Smooth muscle cell of the brain vasculature (primary cell): Measurements from ENCODE around the gene NACAD.
"Not testable (repeated sequence)": the region's sequence is repeated elsewhere in the genome, so short reads cannot be mapped to it uniquely, and the experiment has no call there.

Source experiments
- DNase-seq: peaks from one replicate; pipeline ENCODE4 v3.0.0-alpha.2; 2012; ENCODE audit warnings: low read depth, low spot score

NACAD gene

DNA sequence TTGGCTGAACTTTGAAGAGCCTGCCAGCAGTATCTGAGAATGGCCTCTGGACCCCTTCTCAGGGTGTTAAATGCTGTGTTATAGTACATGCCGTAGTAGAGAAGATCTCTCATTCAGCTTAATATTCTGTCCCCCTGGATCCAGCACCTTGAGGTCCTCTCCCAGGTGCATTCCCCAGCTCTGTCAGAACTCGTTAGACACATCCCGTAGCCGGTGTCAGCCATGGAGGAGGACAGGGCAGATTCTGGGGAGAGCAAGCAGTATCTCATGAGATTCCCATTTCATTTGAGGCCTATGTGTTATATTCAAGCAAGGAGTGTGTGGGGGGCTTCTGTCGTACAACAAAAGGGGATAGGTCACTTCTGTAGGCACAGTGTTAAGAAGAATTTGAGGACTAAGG lies 34.8 kb downstream of the NACAD start:
- DNase-seq: no peak

DNA sequence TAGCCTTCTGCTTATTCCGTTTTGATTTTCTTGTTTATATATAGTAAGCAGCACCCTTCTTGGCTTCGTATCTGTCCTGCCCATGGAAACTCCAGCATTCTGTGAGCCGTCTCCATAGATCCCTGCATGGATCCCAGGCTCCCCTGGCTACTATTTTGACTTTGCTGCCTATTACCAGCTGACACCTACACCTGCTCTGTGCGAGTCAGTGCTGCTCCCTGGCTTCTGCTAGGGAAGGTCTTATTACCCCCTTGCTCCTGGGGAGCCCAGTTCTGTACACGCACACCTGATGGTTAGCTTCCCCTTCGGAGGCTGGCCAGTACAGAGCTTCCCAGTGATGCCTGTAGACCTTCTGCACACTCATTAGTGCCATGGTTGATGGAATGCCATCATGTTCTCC lies 35.4 kb downstream of the NACAD start:
- no peak for DNase-seq

DNA sequence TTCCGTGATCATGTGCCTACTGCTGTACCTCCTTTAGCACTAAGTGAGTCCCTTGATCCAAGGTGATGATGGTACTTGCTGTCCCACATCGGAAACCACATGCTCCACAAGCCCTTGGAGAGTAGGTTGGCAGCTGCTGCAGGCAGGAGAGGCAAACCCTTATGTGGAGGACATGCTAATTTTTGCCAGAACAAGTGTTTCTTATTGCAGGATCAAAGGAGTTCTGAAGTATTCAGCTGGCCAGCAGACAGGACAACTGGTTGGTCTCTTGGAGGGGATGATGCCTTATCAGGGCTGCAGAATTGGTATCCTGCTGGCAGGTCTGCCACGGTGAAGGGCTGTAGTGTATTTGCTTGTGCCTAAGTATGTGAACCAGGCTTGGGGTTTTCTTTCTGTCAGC lies 36.8 kb downstream of the NACAD start:
- no peak for DNase-seq

DNA sequence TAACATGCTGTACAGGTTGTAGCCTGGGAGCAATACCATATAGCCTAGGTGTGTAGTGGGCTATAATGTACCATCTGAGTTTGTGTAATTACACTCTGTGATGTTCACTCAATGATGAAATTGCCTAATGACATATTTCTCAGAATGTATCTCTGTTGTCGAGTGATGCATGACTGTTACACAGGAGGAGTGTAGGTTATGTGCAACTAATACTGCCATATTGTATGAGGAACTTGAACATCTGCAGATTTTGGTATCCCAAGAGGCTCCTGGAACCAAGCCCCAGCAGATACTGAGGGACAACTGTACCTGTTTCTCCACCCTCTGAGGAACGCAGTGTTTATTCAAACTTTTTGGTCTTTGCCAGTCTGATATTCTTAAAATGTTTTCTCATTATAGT lies 38.6 kb downstream of the NACAD start:
- no peak for DNase-seq

DNA sequence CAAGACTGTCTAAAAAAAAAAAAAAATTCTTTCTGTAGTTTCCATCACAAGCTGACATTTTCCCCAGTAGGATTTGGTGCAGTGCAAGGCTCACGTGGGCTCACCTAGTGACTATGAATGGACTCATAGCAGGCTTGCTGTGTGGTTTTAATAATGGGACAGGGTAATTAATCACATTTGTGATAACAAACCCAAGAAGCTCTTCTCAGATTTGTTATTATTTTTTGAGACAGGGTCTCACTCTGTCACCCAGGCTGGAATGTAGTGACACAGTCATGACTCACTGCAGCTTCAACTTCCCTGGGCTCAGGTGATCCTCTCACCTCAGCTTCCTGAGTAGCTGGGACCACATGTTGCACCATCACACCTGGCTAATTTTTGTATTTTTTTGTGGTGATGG lies 40.0 kb downstream of the NACAD start:
- DNase-seq: no peak

DNA sequence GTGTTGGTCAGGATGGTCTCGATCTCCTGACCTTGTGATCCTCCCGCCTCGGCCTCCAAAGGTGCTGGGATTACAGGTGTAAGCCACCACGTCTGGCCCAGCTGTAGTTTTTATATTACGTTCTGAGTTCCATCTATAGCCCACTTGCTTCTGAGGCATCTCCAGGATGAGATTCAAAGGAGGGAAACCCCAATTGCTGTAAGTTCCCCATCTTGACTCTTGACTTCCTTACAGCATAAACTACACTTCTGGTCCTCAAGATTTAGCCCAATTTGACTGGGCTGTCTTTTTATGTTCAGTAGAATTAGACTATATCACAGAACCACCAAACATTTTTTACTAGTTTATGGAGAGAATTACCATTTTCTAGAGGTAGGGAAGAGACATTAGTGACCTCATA lies 44.4 kb downstream of the NACAD start:
- no peak for DNase-seq

DNA sequence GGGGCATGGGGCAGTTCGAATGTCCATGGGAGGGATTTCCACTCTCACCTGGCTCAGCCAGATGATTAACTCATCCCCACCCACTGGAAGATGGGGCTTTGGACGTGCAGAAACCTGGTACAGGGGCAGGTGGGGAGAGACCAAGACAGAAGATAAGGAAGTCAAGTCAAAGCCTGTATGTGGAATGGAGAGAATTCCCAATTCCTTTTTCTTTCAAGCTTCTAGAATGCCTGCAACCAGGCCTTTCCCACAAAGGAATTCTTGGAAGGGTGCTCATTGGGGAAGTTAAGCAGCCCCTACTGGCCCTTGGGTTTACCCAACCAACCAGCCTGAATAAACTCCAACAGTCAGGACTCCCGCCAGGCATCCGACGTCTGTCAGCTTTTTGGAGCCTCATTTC lies 49.7 kb downstream of the NACAD start:
- DNase-seq: no peak

DNA sequence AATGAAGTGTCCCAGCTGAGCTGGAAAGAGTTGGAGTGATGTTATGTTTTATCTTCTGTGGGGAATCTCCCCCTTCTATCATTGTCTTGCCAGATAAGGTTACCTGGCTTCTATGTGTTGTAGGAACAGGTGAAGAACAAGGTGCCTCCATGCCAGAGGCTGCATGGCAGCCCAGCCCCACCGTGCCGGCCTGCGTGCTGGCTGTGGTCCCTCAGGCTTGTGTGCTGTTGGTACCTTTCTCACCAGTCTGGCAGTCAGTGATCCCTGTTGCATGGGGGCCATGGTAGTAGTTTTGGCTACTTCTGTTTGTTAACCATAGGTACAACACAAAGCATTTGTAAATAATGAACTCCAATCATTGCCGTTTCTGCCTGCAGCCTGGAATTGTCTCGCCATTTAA lies 50.9 kb downstream of the NACAD start:
- no peak for DNase-seq

DNA sequence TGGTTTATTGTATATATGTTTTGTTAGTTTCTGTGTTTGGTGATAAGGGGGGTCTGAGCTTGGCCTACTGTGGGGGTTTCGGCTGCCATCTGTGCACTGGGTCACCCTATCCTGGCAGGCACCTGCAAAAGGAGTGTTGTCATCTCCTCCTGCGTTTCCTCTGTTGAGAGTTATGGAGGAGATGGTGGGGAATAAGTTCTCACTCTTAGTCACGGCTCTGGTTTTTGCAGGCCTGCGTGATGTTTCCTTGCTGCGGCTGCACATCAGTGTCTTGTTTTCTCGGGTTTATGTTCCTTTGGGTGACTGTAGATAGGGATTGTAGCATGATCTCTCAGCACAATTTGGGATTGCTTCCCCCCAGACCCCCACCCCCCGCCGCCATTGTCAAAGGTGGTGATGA lies 52.0 kb downstream of the NACAD start:
- no peak for DNase-seq

DNA sequence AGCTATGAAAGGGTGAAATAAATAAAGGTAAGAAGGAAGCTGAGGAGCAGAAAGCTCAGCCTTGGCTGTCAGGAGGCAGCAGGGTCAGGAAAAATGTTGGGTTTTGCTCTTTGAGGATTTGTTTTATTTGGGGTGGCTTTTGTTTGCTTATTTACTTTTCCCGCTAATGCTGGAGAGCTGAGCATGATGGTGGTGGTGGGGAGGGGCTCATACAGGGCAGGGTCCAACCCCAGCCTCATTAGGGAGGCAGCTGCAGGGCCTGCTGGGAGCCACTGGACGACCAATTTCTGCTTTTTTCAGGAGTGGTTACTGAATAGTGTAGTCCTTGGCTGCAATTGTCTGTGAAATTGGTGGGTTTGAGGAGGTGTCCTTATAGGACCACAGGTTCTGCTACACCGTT lies 52.5 kb downstream of the NACAD start:
- no peak for DNase-seq

DNA sequence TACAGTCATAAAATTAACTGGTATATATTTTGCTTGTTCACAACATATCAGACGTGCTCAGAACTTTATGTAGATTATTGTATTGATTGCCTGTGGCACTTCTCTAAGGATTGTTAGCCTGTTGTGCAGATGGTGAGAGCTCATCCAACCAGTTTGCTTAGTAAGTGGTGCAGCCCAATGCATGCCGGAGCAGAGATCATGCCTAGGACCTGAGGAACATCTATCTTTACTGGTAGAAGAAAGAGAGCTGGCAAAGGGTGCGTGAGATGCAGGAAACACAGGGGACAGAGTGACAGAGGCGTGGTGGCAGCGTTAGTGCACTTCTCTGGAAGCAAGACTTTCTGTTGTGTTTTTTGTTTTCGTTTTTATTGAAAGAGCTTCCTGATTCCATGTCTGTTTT lies 52.9 kb downstream of the NACAD start:
- no peak for DNase-seq

DNA sequence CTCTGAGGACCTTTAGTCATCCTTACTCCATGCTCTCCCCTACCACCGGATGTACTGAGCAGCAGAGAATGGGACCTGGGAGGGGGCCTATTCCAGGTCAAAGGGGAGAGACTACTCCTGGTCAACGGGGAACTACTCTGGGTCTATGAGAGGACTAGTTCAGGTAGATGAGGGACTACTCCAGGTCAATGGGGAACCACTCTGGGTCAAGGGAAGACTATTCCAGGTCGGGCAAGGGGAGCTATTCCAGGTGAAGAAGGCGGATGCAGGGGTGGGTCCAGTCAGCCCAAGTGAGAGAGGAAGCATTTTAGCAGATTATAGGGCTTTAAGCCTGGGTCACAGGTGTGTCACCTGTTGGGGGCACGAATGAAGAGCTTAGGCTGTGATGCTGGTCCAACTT lies 53.4 kb downstream of the NACAD start:
- no peak for DNase-seq

DNA sequence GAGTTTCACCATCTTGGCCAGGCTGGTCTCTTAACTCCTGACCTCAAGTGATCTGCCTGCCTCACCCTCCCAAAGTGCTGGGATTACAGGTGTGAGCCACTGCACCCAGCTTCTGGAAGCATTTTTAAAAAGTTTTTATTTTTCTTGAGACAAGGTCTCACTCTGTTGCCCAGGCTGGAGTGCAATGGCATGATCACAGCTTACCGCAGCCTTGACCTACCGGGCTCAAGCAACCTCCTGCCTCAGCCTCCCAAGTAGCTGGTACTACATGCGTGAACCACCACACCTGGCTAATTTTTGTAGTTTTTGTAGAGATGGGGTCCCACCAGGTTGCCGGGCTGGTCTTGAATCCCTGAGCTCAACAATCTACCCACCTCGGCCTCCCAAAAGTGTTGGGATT lies 54.1 kb downstream of the NACAD start:
- DNase-seq: not testable (repeated sequence)

DNA sequence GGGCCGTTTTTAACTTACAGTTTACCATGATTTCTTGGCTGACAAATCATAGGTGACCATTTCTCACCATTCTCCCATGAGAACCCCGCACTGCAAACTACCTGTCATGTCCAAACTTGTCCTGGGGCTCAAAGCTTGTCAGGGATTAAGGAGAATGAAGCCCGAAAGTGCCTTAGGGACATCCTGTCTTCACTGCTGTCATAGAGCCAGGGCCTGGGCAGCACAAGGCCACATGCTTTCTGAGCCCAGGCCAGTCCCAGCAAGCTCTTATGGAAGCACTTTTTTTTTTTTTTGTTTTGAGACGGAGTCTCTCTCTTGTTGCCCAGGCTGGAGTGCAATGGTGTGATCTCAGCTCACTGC lies 54.9 kb downstream of the NACAD start:
- DNase-seq: no peak

DNA sequence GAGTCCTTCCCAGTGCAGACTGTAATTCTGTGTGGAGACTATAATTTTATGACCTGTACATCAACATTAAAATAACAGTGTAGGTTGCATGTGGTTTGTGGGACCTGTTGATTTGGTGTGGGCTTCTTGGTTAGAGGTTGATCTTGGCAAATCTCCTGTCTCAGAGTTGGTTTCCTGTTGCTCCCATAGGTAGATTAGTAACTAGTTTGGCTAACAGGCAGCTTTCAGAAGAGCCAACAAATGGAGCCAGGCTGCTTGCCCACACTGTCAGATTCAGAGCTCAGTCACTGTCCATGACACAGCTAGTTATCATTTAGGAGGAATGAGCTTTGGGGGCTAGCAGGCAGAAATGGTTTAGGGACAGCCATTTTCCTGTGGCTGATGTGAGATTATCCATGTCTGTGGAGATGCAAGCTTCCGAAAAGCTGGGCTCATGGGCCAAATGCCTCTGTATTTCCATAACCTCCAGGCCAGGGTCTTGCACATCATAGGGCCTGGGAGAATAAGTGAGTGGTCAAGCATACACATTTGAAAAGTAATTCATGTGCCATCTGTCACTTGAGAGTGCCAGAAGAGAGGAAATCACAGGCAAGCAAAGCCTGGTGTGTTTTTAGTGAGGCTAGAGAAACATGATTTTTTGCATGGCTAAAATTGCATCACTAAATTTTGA lies 55.4 kb downstream of the NACAD start:
- DNase-seq: no peak

DNA sequence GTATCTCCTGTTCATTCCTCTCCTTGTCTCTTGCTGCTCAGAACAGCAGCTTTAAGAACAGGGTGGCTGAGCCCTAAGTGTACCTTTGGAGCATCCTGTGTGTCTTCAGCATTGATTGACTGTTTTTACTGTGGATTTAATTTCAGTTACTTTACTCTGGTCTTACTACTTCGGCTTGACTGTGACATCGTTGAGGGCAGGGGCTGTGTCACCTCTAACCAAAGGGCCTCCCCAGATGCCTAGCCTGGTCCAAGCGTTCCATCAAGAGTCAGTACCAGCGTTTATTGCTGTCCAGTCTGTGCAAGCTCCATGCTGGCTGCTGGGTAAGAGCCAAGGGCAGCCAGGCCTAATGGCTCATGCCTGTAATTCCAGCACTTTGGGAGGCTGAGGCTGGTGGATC lies 56.3 kb downstream of the NACAD start:
- no peak for DNase-seq

DNA sequence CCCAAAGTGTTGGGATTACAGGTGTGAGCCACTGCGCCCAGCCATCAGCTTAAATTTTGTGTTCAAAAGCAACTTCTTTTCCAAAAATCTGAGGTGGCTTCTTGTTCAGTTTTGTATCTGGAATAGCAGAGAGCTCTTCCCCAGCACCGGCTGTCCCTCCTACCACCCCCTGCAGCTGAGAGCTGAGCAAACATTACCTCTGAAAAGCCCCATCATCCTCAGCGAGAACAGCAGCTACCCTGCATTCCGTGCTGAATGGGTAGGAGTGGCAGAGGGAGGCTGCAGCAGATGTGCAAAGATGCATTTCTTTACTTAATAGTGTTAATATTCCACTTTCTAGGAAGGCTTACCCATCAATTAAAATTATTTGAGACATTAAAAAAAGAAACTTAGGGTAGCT lies 56.9 kb downstream of the NACAD start:
- DNase-seq: no peak
